H9 (cell line): ENCODE data around the gene KRTAP5-1. TPM values are rescaled to one million over a fixed set of nuclear protein-coding genes. Genes with fewer than 3 reads are reported as not detected.

Experiments
- DNase-seq: peaks from one replicate; pipeline ENCODE4 v3.0.0-alpha.2; 2017
- H2AFZ ChIP-seq: one replicate; pipeline ENCODE4 v1.6.1; 2013; ENCODE audit warnings: mild to moderate bottlenecking, low read length, control low read depth, moderate library complexity
- H2AK5ac ChIP-seq: 2 replicates; pipeline ENCODE4 v1.6.1; 2013; ENCODE audit warnings: low read length, control low read depth, mixed read lengths; ENCODE audit not compliant: insufficient read length
- H2BK120ac ChIP-seq: one replicate; pipeline ENCODE4 v1.6.1; 2013; ENCODE audit warnings: low read depth, mild to moderate bottlenecking, low read length, control low read depth, inconsistent platforms; ENCODE audit not compliant: poor library complexity, severe bottlenecking
- H2BK12ac ChIP-seq: 2 replicates; pipeline ENCODE4 v1.6.1; 2013; ENCODE audit warnings: low read length, control low read depth, mixed read lengths, low read depth; ENCODE audit not compliant: insufficient read length
- H2BK15ac ChIP-seq: 2 replicates; pipeline ENCODE4 v1.6.1; 2013; ENCODE audit warnings: low read depth, low read length, control low read depth
- H2BK20ac ChIP-seq: one replicate; pipeline ENCODE4 v1.6.1; 2013; ENCODE audit warnings: low read depth, mild to moderate bottlenecking, low read length, control low read depth, inconsistent platforms; ENCODE audit not compliant: poor library complexity, severe bottlenecking
- H2BK5ac ChIP-seq: 2 replicates; pipeline ENCODE4 v1.6.1; 2013; ENCODE audit warnings: low read length, control low read depth, mixed read lengths; ENCODE audit not compliant: insufficient read length
- H3K14ac ChIP-seq: 2 replicates; pipeline ENCODE4 v1.6.1; 2013; ENCODE audit warnings: low read length, control low read depth; ENCODE audit not compliant: insufficient read depth
- H3K18ac ChIP-seq: 2 replicates; pipeline ENCODE4 v1.6.1; 2013; ENCODE audit warnings: low read depth, mild to moderate bottlenecking, mixed read lengths, low read length, control low read depth; ENCODE audit not compliant: insufficient read length
- H3K23ac ChIP-seq: 2 replicates; pipeline ENCODE4 v1.6.1; 2013; ENCODE audit warnings: low read length, control low read depth, mixed read lengths, low read depth; ENCODE audit not compliant: insufficient read length
- H3K23me2 ChIP-seq: 2 replicates; pipeline ENCODE4 v1.6.1; 2013; ENCODE audit warnings: low read depth, mild to moderate bottlenecking, mixed read lengths, low read length, control low read depth; ENCODE audit not compliant: insufficient read length, poor library complexity, severe bottlenecking
- H3K27ac ChIP-seq: 2 replicates; pipeline ENCODE4 v1.5.1; 2013; ENCODE audit warnings: low read length, control low read depth, mixed read lengths, low read depth; ENCODE audit not compliant: insufficient read length
- H3K27me3 ChIP-seq: 2 replicates; pipeline ENCODE4 v1.6.1; 2013; ENCODE audit warnings: low read length, control low read depth, inconsistent platforms; ENCODE audit not compliant: insufficient read depth
- H3K4ac ChIP-seq: 2 replicates; pipeline ENCODE4 v1.6.1; 2013; ENCODE audit warnings: low read depth, mild to moderate bottlenecking, control low read depth, inconsistent platforms, low read length, moderate library complexity
- H3K4me1 ChIP-seq: 2 replicates; pipeline ENCODE4 v1.6.1; 2013; ENCODE audit warnings: low read length, control low read depth, inconsistent platforms; ENCODE audit not compliant: insufficient read depth
- H3K4me2 ChIP-seq: 2 replicates; pipeline ENCODE4 v1.6.1; 2013; ENCODE audit warnings: low read length, control low read depth, mixed read lengths; ENCODE audit not compliant: insufficient read length, insufficient read depth
- H3K56ac ChIP-seq: 2 replicates; pipeline ENCODE4 v1.6.1; 2013; ENCODE audit warnings: low read depth, mild to moderate bottlenecking, mixed read lengths, low read length, control low read depth; ENCODE audit not compliant: insufficient read length
- H3K79me1 ChIP-seq: 2 replicates; pipeline ENCODE4 v1.6.1; 2013; ENCODE audit warnings: low read depth, mild to moderate bottlenecking, moderate library complexity, low read length, control low read depth, inconsistent platforms; ENCODE audit not compliant: insufficient read depth, poor library complexity, severe bottlenecking
- H3K79me2 ChIP-seq: 2 replicates; pipeline ENCODE4 v1.6.1; 2013; ENCODE audit warnings: low read length, control low read depth, inconsistent platforms; ENCODE audit not compliant: insufficient read depth
- H3K9ac ChIP-seq: 2 replicates; pipeline ENCODE4 v1.6.1; 2013; ENCODE audit warnings: low read length, control low read depth, mixed read lengths; ENCODE audit not compliant: insufficient read length; ENCODE audit errors: extremely low read depth
- H3K9me3 ChIP-seq: one replicate; pipeline ENCODE4 v1.6.1; 2013; ENCODE audit warnings: low read depth, low read length, inconsistent platforms; ENCODE audit not compliant: control insufficient read depth
- H3T11ph ChIP-seq: one replicate; pipeline ENCODE4 v1.6.1; 2013; ENCODE audit warnings: mild to moderate bottlenecking, low read length, control low read depth, inconsistent platforms
- H4K20me1 ChIP-seq: one replicate; pipeline ENCODE4 v1.6.1; 2013; ENCODE audit not compliant: control insufficient read depth, insufficient read length, insufficient read depth
- H4K5ac ChIP-seq: 2 replicates; pipeline ENCODE4 v1.6.1; 2013; ENCODE audit warnings: low read depth, mild to moderate bottlenecking, mixed read lengths, low read length, control low read depth; ENCODE audit not compliant: insufficient read length
- H4K8ac ChIP-seq: replicated peaks from 2 replicates; pipeline ENCODE4 v1.6.1; 2013; ENCODE audit warnings: low read length, control low read depth, mixed read lengths, low read depth; ENCODE audit not compliant: insufficient read length
- H4K91ac ChIP-seq: 2 replicates; pipeline ENCODE4 v1.6.1; 2013; ENCODE audit warnings: low read depth, mild to moderate bottlenecking, moderate library complexity, mixed read lengths, low read length, control low read depth; ENCODE audit not compliant: insufficient read length
- H3K27ac Mint-ChIP-seq, 3 experiments: 2 replicates in 2 of 3; 3 replicates in 1 of 3; pipeline ENCODE4 v1.8.0; 2020 to 2021; ENCODE audit warnings: mixed read lengths in 3 of 3, mild to moderate bottlenecking in 1 of 3, moderate library complexity in 1 of 3
- H3K27me3 Mint-ChIP-seq: 2 replicates; pipeline ENCODE4 v1.8.0; 2021; ENCODE audit warnings: low read depth, mild to moderate bottlenecking, moderate library complexity, mixed read lengths
- H3K36me3 Mint-ChIP-seq, 3 experiments: 2 replicates in 2 of 3; 3 replicates in 1 of 3; pipeline ENCODE4 v1.8.0; 2020 to 2021; ENCODE audit warnings: low read depth in 3 of 3, mixed read lengths in 3 of 3; ENCODE audit not compliant: insufficient read depth in 1 of 3
- H3K4me1 Mint-ChIP-seq, 2 experiments: 2 replicates each; pipeline ENCODE4 v1.8.0; 2020; ENCODE audit warnings: mixed read lengths in 2 of 2
- H3K4me3 Mint-ChIP-seq, 2 experiments: 2 replicates in 1 of 2; 3 replicates in 1 of 2; pipeline ENCODE4 v1.8.0; 2020 to 2021; ENCODE audit warnings: mild to moderate bottlenecking in 2 of 2, mixed read lengths in 2 of 2, moderate library complexity in 1 of 2
- H3K9me3 Mint-ChIP-seq, 2 experiments: 2 replicates in 1 of 2; 3 replicates in 1 of 2; pipeline ENCODE4 v1.8.0; 2020; ENCODE audit warnings: mild to moderate bottlenecking in 2 of 2, mixed read lengths in 2 of 2, moderate library complexity in 1 of 2
- WGBS: extraction: QIAGEN DNeasy Blood & Tissue Kit; methylation state at CpG from one replicate; pipeline ENCODE4 v1.1.7; 2013; ENCODE audit warnings: missing lambda C conversion rate, low lambda C conversion rate, mixed read lengths; ENCODE audit not compliant: insufficient read length; ENCODE audit errors: extremely low coverage; 5-methylcytosine and 5-hydroxymethylcytosine counted together
- total RNA-seq: library from RNA; stranded (reverse); gene quantifications from 2 replicates; pipeline ENCODE4 v1.2.1, GENCODE V29; 2021
- TF ChIP-seq, protein P1 (sequence below): fragments of 200-600 bp; sonication (generic); conservative IDR thresholded peaks from 3 replicates; pipeline ENCODE4 v1.8.0; 2021; ENCODE audit warnings: antibody characterized with exemption, mild to moderate bottlenecking

Gene KRTAP5-1
- total RNA-seq, 1 experiment from 2014 or later = not detected

DNA sequence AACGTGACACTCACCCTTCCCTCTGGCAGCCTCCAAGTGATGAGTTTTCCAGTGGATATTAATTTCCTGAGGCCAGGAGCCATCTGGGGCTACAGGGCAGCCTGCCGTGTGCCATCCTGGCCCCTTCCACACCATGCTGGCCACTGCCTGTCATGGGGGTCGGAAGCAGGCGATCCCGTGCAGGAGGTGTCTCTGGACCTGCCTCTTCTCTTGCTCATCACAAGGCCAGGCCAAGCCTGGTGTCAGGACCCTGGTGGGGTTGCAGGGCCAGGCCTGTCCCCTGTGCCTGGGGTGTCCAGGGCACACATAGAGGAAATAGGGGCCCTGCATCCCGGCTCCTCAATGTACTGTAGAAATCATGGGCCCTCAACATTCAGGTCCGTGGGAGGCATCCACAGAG lies 19.6 kb upstream of the KRTAP5-1 start:
- Mint-ChIP-seq H3K9me3 (peaks cover 13 to 19% of the 10 kb centered on the region in 2 experiments), H3K36me3 (peaks cover 4 to 8% (median 4%) of the 10 kb centered on the region in 3 experiments; a peak in 6 of 7 replicates), H3K4me3 (no peak overlapping the region), H3K4me1 (peaks cover 15 to 22% of the 10 kb centered on the region in 2 experiments), H3K27me3 (peaks cover 42% of the 10 kb centered on the region), H3K27ac (no peak overlapping the region)
- no peak overlapping the region for H3K23ac ChIP-seq
- DNase-seq = no peak
- H2BK12ac ChIP-seq = no peak overlapping the region
- no peak overlapping the region for H3K27ac ChIP-seq
- no peaks in the 10 kb centered on the region for H3K27me3 ChIP-seq
- no peak overlapping the region for H2AK5ac ChIP-seq
- H4K5ac ChIP-seq = no peak overlapping the region
- no peak overlapping the region for H2BK5ac ChIP-seq
- no peaks in the 10 kb centered on the region for H3K9me3 ChIP-seq
- H4K20me1 ChIP-seq = no peaks in the 10 kb centered on the region
- no peak overlapping the region for H3K4ac ChIP-seq
- H4K91ac ChIP-seq = no peak overlapping the region
- no peak overlapping the region for H4K8ac ChIP-seq
- H3K4me2 ChIP-seq = no peak overlapping the region
- no peaks in the 10 kb centered on the region for H3K79me2 ChIP-seq
- no peak overlapping the region for H2AFZ ChIP-seq
- no peak overlapping the region for H3K18ac ChIP-seq
- H2BK120ac ChIP-seq = no peak overlapping the region
- no peak overlapping the region for H2BK15ac ChIP-seq
- H3K4me1 ChIP-seq = no peaks in the 10 kb centered on the region
- TF ChIP-seq, protein P1, sequence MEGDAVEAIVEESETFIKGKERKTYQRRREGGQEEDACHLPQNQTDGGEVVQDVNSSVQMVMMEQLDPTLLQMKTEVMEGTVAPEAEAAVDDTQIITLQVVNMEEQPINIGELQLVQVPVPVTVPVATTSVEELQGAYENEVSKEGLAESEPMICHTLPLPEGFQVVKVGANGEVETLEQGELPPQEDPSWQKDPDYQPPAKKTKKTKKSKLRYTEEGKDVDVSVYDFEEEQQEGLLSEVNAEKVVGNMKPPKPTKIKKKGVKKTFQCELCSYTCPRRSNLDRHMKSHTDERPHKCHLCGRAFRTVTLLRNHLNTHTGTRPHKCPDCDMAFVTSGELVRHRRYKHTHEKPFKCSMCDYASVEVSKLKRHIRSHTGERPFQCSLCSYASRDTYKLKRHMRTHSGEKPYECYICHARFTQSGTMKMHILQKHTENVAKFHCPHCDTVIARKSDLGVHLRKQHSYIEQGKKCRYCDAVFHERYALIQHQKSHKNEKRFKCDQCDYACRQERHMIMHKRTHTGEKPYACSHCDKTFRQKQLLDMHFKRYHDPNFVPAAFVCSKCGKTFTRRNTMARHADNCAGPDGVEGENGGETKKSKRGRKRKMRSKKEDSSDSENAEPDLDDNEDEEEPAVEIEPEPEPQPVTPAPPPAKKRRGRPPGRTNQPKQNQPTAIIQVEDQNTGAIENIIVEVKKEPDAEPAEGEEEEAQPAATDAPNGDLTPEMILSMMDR = no peak
- WGBS = no CpG with 5 or more reads among the region's 7 CpGs
- no peak overlapping the region for H3K14ac ChIP-seq
- no peaks in the 10 kb centered on the region for H3K79me1 ChIP-seq
- no peak overlapping the region for H3K9ac ChIP-seq
- H2BK20ac ChIP-seq = no peak overlapping the region
- no peaks in the 10 kb centered on the region for H3K23me2 ChIP-seq
- H3K56ac ChIP-seq = no peak overlapping the region
- no peak overlapping the region for H3T11ph ChIP-seq
